Heart left ventricle (tissue), 16 donors: Measurements from ENCODE around the gene ENAM. TPM values are rescaled to one million over a fixed set of nuclear protein-coding genes. Genes with fewer than 3 reads are reported as not detected.

Experiments used
- ATAC-seq, 4 donors: fragments of 200-7000 bp; cut with Tn5 transposase; one replicate each; pipeline ENCODE4 v1.9.1; 2020 to 2022; ENCODE audit warnings: moderate library complexity in 4 of 4, mild to moderate bottlenecking in 3 of 4, moderate number of reproducible peaks in 1 of 4
- DNase-seq, 5 donors: peaks; one replicate each; pipeline ENCODE4 v3.0.0-alpha.2; 2020
- H3K27ac ChIP-seq, 12 donors: fragments of 200-600 bp; sonication (generic) in 4 of 12; one replicate each; pipeline versions ENCODE4 v1.5.0 to v1.8.0; 2016 to 2022; ENCODE audit warnings: mild to moderate bottlenecking in 2 of 12
- H3K27me3 ChIP-seq, 9 donors: fragments of 200-600 bp; sonication (generic) in 2 of 9; one replicate each; pipeline versions ENCODE4 v1.5.1 to v1.8.0; 2016 to 2022; ENCODE audit warnings: mild to moderate bottlenecking in 3 of 9
- H3K36me3 ChIP-seq, 9 donors: fragments of 200-600 bp; sonication (generic) in 2 of 9; one replicate each; pipeline versions ENCODE4 v1.5.0 to v1.8.0; 2018 to 2022; ENCODE audit warnings: mild to moderate bottlenecking in 2 of 9
- H3K4me1 ChIP-seq, 12 donors: fragments of 200-600 bp; sonication (generic) in 4 of 12; one replicate each; pipeline versions ENCODE4 v1.5.0 to v1.8.0; 2016 to 2022; ENCODE audit warnings: mild to moderate bottlenecking in 3 of 12
- H3K4me3 ChIP-seq, 12 donors: fragments of 200-600 bp; sonication (generic) in 4 of 12; one replicate each; pipeline versions ENCODE4 v1.5.0 to v1.8.0; 2017 to 2022; ENCODE audit warnings: mild to moderate bottlenecking in 9 of 12, moderate library complexity in 4 of 12
- H3K9me3 ChIP-seq, 12 donors: fragments of 200-600 bp; sonication (generic) in 4 of 12; one replicate each; pipeline versions ENCODE4 v1.5.0 to v1.8.0; 2016 to 2022; ENCODE audit warnings: mild to moderate bottlenecking in 1 of 12
- POLR2A ChIP-seq, 2 donors: fragments of 450-650 bp; IDR thresholded peaks; one replicate each; pipeline ENCODE4 v1.6.1; 2017; ENCODE audit warnings: antibody characterized with exemption in 2 of 2, mild to moderate bottlenecking in 2 of 2, moderate library complexity in 2 of 2
- WGBS, 4 donors: extraction: QIAGEN DNeasy Blood & Tissue Kit in 2 of 4; methylation state at CpG; one replicate each; pipeline versions ENCODE4 v1.1.5 to v1.1.7; 2013 to 2018; 5-methylcytosine and 5-hydroxymethylcytosine counted together
- intact Hi-C, 10 donors: fragments of 100-400 bp; cut with DNase I; formaldehyde crosslinking; loops; one replicate each; pipeline versions ENCODE4 v1.11.1 to v1.14.2; 2022
- polyA plus RNA-seq, 2 donors: library from polyadenylated mRNA; stranded (reverse); fragments of 200-250 nt; gene quantifications; one replicate each; pipeline ENCODE4 v1.2.3, GENCODE V29; 2013
- total RNA-seq, 9 donors: library from RNA; depleted of rRNA in 2 of 9; stranded (reverse); fragments of >200 nt in 2 of 9; fragmentation: NEBNext Ultra II Directional in 3 of 9; extraction: Animal tissue kit (Norgen Biotek cat#: 25700) in 3 of 9; gene quantifications; one replicate each; pipeline versions ENCODE4 v1.1.0 to v1.2.4, GENCODE V29; 2016 to 2023
- TF ChIP-seq, protein P1 (sequence below), 12 donors: fragments of 200-600 bp; sonication (generic) in 4 of 12; IDR thresholded peaks; one replicate each; pipeline versions ENCODE4 v1.5.0 to v1.8.0; 2018 to 2022; ENCODE audit warnings: antibody characterized with exemption in 12 of 12, mild to moderate bottlenecking in 5 of 12
- donor health status: ischemic (EF 13 %, LVEDD 7.1; RV severe dilation, severe dysfunction).
- donor health status: healthy with polysubstance abuse.
- donor health status: DM: no; HTN: yes; CAD: no.
- donor health status: DM: no; HTN: no; CAD: no.
- donor health status: ischemic (EF 25% LVEDD 6.9; RV normal size, moderate dysfunction).
- donor health status: ischemic (EF 25% LVEDD 5.7; RV mildly dilated, moderate dysfunction).
- donor health status: healthy.
- donor health status: DM: yes; HTN: yes; CAD: no.
- donor health status: ischemic (EF 35%, LVEDD 5.7; RV mildly dilated, moderate dysfunction).
- donor health status: nonischemic (EF 11% LVEDD 7.7; RV severe dilation, severe dysfunction).
- donor health status: DM: yes; HTN: yes; CAD: no.
- donor health status: PGD.
- donor health status: ischemic (EF 29% LVEDD 5.4; RV normal size, mild dysfunction).
- donor health status: nonischemic (EF 23%, LVEDD 6.1; RV moderate dilation, normal function).

The ENAM gene
- total and polyA plus RNA-seq, 11 donors: 0.98 to 16.0 (median 6.8) TPM

DNA sequence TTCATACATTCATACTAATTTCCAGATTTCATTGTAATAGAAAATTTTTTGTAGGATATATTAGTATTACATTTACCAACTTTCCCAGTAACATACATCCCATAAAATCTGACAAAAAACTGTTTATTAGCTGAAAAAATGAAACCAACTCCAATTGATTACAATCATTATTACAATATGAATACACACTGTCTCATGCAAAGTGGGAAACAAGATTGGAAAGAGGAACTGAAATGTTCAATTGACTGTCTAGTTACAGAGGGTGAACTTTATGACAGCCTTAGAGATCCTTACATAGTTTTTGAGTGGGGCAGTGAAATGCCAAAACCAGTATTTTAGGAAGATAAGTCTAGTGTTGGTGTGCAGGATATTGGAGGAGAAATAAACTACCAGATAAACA lies 38.8 kb upstream of the ENAM start:
- H3K4me1 ChIP-seq: no peaks in the 10 kb centered on the region
- H3K9me3 ChIP-seq: no peaks in the 10 kb centered on the region
- ATAC-seq (no peak), DNase-seq (no peak)
- TF ChIP-seq, protein P1, sequence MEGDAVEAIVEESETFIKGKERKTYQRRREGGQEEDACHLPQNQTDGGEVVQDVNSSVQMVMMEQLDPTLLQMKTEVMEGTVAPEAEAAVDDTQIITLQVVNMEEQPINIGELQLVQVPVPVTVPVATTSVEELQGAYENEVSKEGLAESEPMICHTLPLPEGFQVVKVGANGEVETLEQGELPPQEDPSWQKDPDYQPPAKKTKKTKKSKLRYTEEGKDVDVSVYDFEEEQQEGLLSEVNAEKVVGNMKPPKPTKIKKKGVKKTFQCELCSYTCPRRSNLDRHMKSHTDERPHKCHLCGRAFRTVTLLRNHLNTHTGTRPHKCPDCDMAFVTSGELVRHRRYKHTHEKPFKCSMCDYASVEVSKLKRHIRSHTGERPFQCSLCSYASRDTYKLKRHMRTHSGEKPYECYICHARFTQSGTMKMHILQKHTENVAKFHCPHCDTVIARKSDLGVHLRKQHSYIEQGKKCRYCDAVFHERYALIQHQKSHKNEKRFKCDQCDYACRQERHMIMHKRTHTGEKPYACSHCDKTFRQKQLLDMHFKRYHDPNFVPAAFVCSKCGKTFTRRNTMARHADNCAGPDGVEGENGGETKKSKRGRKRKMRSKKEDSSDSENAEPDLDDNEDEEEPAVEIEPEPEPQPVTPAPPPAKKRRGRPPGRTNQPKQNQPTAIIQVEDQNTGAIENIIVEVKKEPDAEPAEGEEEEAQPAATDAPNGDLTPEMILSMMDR (IDR thresholded peaks at IDR 0.05): no peak
- no peak for TF ChIP-seq POLR2A (IDR thresholded peaks at IDR 0.05)
- H3K4me3 ChIP-seq: no peak overlapping the region
- H3K36me3 ChIP-seq: no peaks in the 10 kb centered on the region
- no peak overlapping the region for H3K27ac ChIP-seq
- intact Hi-C loops: no loop called here
- H3K27me3 ChIP-seq: no peaks in the 10 kb centered on the region

DNA sequence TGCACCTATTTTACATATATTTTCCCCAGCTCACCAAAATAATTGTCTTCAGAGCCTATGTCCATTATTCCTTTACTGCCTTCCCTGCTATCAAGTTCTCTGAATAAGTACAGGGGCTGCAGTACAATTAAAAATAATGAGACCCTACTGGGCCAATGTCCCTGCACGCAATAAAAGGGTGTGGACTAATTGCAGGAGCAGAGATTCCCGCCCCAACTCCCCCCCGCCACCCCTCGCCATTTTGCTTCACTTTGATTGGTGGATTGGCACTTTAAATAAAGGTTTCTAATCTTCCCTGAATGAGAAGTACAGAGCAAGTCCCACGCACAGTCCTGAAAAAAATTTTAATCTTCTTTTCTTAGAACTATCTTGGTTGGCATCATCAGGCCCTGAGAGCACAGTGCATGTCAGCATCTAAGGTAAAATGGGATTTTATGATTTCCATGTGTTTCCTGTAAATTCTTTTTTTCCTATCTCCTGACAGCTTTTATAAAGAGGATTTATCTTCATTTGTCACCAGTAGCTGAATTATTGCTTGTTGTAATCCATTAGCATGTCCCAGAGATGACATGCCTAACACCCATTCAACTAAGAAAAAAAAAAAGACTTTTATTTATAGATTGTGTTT lies 36.5 kb upstream of the ENAM start, which contains the start of gene AMBN:
AMBN (plus strand) TSS at position 302 of the 628 bp plus-strand sequence; CDS start at position 405, 103 bp downstream.
- DNase-seq (no peak), ATAC-seq (no peak)
- Histone ChIP-seq H3K36me3 (no peaks in the 10 kb centered on the region), H3K27ac (no peak within 1 kb of the TSS), H3K4me1 (no peaks in the 10 kb centered on the region), H3K4me3 (no peak within 1 kb of the TSS), H3K27me3 (no peaks in the 10 kb centered on the region), H3K9me3 (no peaks in the 10 kb centered on the region)
- WGBS, 4 donors: 68 to 73% (median 70%) methylated on average over 5 of the region's 5 CpGs
- intact Hi-C loops: no loop called here
- TF ChIP-seq, protein P1 (IDR thresholded peaks at IDR 0.05): no peak
- TF ChIP-seq POLR2A (IDR thresholded peaks at IDR 0.05): no peak

DNA sequence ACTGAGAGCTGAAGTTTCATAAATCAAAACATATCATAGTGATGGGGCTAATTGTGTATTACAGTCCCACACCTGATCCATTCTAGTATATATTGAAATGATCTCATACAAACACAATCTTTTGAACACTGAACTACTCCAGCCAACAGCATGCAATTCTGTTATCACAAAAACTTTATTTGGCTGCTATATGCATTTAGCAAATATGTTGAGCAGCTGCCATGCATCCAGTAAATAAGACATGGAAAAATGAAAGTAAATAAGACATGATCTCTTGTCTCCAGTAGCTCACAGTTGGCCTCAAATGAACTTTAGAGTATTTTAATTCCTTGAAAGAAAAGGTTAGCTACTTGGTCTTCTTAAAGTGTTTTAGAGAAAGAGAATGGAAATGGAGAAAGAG lies 34.3 kb upstream of the ENAM start:
- intact Hi-C loops: no loop called here
- H3K36me3 ChIP-seq: no peaks in the 10 kb centered on the region
- no peak overlapping the region for H3K27ac ChIP-seq
- H3K4me1 ChIP-seq: no peaks in the 10 kb centered on the region
- ATAC-seq: no peak
- DNase-seq: no peak
- H3K9me3 ChIP-seq: no peaks in the 10 kb centered on the region
- H3K27me3 ChIP-seq: no peaks in the 10 kb centered on the region
- TF ChIP-seq, protein P1 (IDR thresholded peaks at IDR 0.05): no peak
- TF ChIP-seq POLR2A (IDR thresholded peaks at IDR 0.05): no peak
- no peak overlapping the region for H3K4me3 ChIP-seq

DNA sequence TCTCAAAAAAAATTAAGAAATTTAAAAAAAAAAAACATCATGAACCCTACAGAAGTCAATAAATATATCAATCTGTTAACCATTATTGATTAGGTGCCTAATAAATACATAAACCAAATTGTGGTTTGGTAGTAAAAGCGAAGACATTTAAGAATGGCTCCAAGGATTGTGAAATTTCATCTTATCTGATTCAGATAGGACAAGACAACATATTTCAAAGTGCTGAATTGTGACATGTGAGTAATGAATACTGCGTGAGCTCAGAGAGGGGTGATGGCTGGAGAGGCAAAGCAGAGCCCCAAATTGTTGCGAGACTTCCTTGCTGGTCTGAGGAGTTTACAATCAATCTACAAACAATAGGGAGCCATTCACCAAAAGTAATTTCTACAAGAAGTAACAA lies 28.2 kb upstream of the ENAM start:
- H3K4me1 ChIP-seq: no peaks in the 10 kb centered on the region
- no peak overlapping the region for H3K27ac ChIP-seq
- DNase-seq: no peak
- 83 to 86% (median 84%) methylated on average over 3 of the region's 3 CpGs for WGBS, 4 donors
- H3K27me3 ChIP-seq: no peaks in the 10 kb centered on the region
- intact Hi-C loops: loop anchor here in 1 of 10 donors (5.0 kb wide), 1 partner anchor 1112 kb away; no protein-coding TSS in a partner anchor
- no peaks in the 10 kb centered on the region for H3K9me3 ChIP-seq
- no peaks in the 10 kb centered on the region for H3K36me3 ChIP-seq
- H3K4me3 ChIP-seq: no peak overlapping the region
- ATAC-seq: no peak
- TF ChIP-seq, protein P1 (IDR thresholded peaks at IDR 0.05): no peak
- no peak for TF ChIP-seq POLR2A (IDR thresholded peaks at IDR 0.05)
